Upper lobe of left lung (tissue), 6 donors: Measurements from ENCODE around the gene ARPC1A. TPM values are rescaled to one million over a fixed set of nuclear protein-coding genes. Genes with fewer than 3 reads are reported as not detected.

Source experiments
- ATAC-seq, 2 donors: fragments of 200-7000 bp; cut with Tn5 transposase; one replicate each; pipeline ENCODE4 v1.9.1; 2022; ENCODE audit warnings: mild to moderate bottlenecking in 2 of 2, moderate library complexity in 2 of 2; ENCODE audit not compliant: low FRiP score in 2 of 2
- DNase-seq, 2 donors: peaks; one replicate each; pipeline ENCODE4 v3.0.0-alpha.2; 2019 to 2020
- H3K27ac ChIP-seq, 4 donors: fragments of 200-600 bp; sonication (generic); one replicate each; pipeline ENCODE4 v1.5.1; 2016 to 2019
- H3K27me3 ChIP-seq, 4 donors: fragments of 200-600 bp; sonication (generic); one replicate each; pipeline ENCODE4 v1.5.1; 2017 to 2019
- H3K36me3 ChIP-seq, 4 donors: fragments of 200-600 bp; sonication (generic); one replicate each; pipeline ENCODE4 v1.5.1; 2016 to 2019
- H3K4me1 ChIP-seq, 4 donors: fragments of 200-600 bp; sonication (generic); one replicate each; pipeline ENCODE4 v1.5.1; 2018 to 2019
- H3K4me3 ChIP-seq, 4 donors: fragments of 200-600 bp; sonication (generic); one replicate each; pipeline ENCODE4 v1.5.1; 2017 to 2019; ENCODE audit warnings: mild to moderate bottlenecking in 2 of 4, moderate library complexity in 1 of 4
- H3K9me3 ChIP-seq, 4 donors: fragments of 200-600 bp; sonication (generic); one replicate each; pipeline ENCODE4 v1.5.1; 2018 to 2019
- EP300 ChIP-seq, 4 donors: sonication (generic); formaldehyde crosslinking; IDR thresholded peaks; one replicate each; pipeline ENCODE4 v1.5.1; 2017; ENCODE audit warnings: antibody characterized with exemption in 4 of 4, control low read depth in 2 of 4
- POLR2A ChIP-seq, 4 donors: fragments of 450-650 bp; IDR thresholded peaks; one replicate each; pipeline ENCODE4 v1.5.1; 2016 to 2017; ENCODE audit warnings: antibody characterized with exemption in 4 of 4, mild to moderate bottlenecking in 2 of 4
- POLR2AphosphoS5 ChIP-seq, 2 donors: sonication (generic); formaldehyde crosslinking; IDR thresholded peaks; one replicate each; pipeline ENCODE4 v1.5.1; 2017; ENCODE audit warnings: antibody characterized with exemption in 2 of 2
- WGBS, 2 donors: methylation state at CpG; one replicate each; pipeline ENCODE4 v1.1.5; 2017 to 2018; 5-methylcytosine and 5-hydroxymethylcytosine counted together
- total RNA-seq, 6 donors: library from RNA; depleted of rRNA in 4 of 6; stranded (reverse); fragments of >200 nt in 4 of 6; gene quantifications; one replicate each; pipeline versions ENCODE4 v1.1.0 to v1.2.1, GENCODE V29; 2016 to 2021
- TF ChIP-seq, protein P1 (sequence below), 6 experiments: fragments of 450-650 bp in 4 of 6; fragments of 200-600 bp in 2 of 6; sonication (generic) in 2 of 6; IDR thresholded peaks; one replicate each; pipeline ENCODE4 v1.5.1; 2016 to 2019; ENCODE audit warnings: antibody characterized with exemption in 6 of 6
- donor health status: DM: no; HTN: no; CAD: no; lungs with moderate emphysema.
- donor health status: DM: no; HTN: yes; CAD: no; lungs with severe emphysema.

ARPC1A gene
- total RNA-seq, 6 donors from 2014 or later: 81.7 to 129 (median 122) TPM

- Histone ChIP-seq H3K27ac (no peak overlapping the region), H3K36me3 (peaks cover 21 to 66% (median 47%) of the 10 kb centered on the region in 4 donors), H3K27me3 (no peaks in the 10 kb centered on the region), H3K9me3 (no peaks in the 10 kb centered on the region), H3K4me1 (peaks cover 0 to 15% (median 4%) of the 10 kb centered on the region in 4 donors), H3K4me3 (no peak overlapping the region)
- no peak for ATAC-seq
- WGBS, 2 donors: 89 to 96% methylated on average over 4 to 11 of the region's 11 CpGs
- TF ChIP-seq, protein P1, sequence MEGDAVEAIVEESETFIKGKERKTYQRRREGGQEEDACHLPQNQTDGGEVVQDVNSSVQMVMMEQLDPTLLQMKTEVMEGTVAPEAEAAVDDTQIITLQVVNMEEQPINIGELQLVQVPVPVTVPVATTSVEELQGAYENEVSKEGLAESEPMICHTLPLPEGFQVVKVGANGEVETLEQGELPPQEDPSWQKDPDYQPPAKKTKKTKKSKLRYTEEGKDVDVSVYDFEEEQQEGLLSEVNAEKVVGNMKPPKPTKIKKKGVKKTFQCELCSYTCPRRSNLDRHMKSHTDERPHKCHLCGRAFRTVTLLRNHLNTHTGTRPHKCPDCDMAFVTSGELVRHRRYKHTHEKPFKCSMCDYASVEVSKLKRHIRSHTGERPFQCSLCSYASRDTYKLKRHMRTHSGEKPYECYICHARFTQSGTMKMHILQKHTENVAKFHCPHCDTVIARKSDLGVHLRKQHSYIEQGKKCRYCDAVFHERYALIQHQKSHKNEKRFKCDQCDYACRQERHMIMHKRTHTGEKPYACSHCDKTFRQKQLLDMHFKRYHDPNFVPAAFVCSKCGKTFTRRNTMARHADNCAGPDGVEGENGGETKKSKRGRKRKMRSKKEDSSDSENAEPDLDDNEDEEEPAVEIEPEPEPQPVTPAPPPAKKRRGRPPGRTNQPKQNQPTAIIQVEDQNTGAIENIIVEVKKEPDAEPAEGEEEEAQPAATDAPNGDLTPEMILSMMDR (IDR thresholded peaks at IDR 0.05): no peak
- TF ChIP-seq POLR2AphosphoS5 (IDR thresholded peaks at IDR 0.05) (no peak), EP300 (IDR thresholded peaks at IDR 0.05) (no peak), POLR2A (IDR thresholded peaks at IDR 0.05) (no peak)
- no peak for DNase-seq
Measured at GRCh38 chr7:99366646-99367045, 40.9 kb downstream of the ARPC1A start.

GRCh38 chr7:99368750-99369389 lies 43.2 kb downstream of the ARPC1A start:
- no peak overlapping the region for H3K4me3 ChIP-seq
- H3K4me1 ChIP-seq: peaks cover 7 to 33% (median 19%) of the 10 kb centered on the region in 4 donors
- no peaks in the 10 kb centered on the region for H3K9me3 ChIP-seq
- DNase-seq (peak in 1 of 2 donors; percentile 54), ATAC-seq (peak in 1 of 2 donors; percentile 76)
- WGBS, 2 donors: 78 to 83% methylated on average over 13 of the region's 13 CpGs
- peaks cover 11 to 44% (median 30%) of the 10 kb centered on the region in 4 donors for H3K36me3 ChIP-seq
- TF ChIP-seq, protein P1 (IDR thresholded peaks at IDR 0.05): no peak
- peak in 1 of 4 donors; percentile 23 for TF ChIP-seq EP300 (IDR thresholded peaks at IDR 0.05)
- peak overlapping the region; percentile 68 to 74 (median 70) for H3K27ac ChIP-seq
- H3K27me3 ChIP-seq: no peaks in the 10 kb centered on the region

DNA sequence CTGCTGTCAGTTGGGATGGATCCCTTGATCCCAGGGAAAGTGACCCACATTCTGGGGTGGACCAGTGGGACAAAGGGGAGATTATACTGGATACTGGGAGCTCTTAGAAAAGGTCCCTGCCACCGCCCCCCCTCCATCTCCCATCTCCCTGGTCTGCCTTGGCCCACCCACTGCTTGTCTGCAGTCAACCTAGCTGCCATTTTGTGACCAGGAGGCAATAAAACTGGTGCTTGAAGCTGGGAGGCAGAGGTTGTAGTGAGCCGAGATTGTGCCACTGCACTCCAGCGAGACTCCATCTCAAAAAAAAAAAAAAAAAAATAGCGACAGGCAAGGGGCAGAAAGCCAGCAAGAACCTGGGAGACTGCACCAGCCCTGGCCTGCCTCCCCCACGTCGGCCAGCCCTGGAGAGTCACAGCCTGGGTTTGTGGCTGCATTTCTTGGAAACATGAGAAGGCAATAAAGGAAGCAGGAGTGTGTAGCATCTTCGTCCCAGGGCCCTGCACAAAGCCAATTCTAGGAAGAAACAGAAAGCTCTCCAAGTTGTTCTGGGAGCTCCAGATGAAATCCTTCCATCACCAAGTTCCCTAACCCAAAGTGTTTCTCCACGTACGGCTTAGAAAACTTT lies 44.2 kb downstream of the ARPC1A start:
- peak overlapping the region; percentile 68 to 74 (median 70) for H3K27ac ChIP-seq
- WGBS, 2 donors: 59 to 66% methylated on average over 9 of the region's 9 CpGs

GRCh38 chr7:99371376-99371920 lies 45.8 kb downstream of the ARPC1A start:
- TF ChIP-seq POLR2AphosphoS5 (IDR thresholded peaks at IDR 0.05) (no peak), POLR2A (IDR thresholded peaks at IDR 0.05) (no peak)
- TF ChIP-seq, protein P1 (IDR thresholded peaks at IDR 0.05): no peak
- 91 to 92% methylated on average over 11 of the region's 11 CpGs for WGBS, 2 donors

More for the DNA sequence above, 44.2 kb downstream of the ARPC1A start:
- Histone ChIP-seq H3K9me3 (no peaks in the 10 kb centered on the region), H3K4me1 (peaks cover 9 to 38% (median 21%) of the 10 kb centered on the region in 4 donors), H3K27me3 (no peaks in the 10 kb centered on the region), H3K36me3 (peaks cover 9 to 34% (median 20%) of the 10 kb centered on the region in 4 donors), H3K4me3 (no peak overlapping the region)
- ATAC-seq: no peak
- TF ChIP-seq, protein P1 (IDR thresholded peaks at IDR 0.05): no peak
- no peak for TF ChIP-seq EP300 (IDR thresholded peaks at IDR 0.05)
- TF ChIP-seq POLR2AphosphoS5 (IDR thresholded peaks at IDR 0.05): no peak
- no peak for TF ChIP-seq POLR2A (IDR thresholded peaks at IDR 0.05)
- no peak for DNase-seq

More at GRCh38 chr7:99371376-99371920, 45.8 kb downstream of the ARPC1A start:
- H3K4me3 ChIP-seq: no peak overlapping the region
- no peak for DNase-seq
- ATAC-seq: no peak
- H3K27me3 ChIP-seq: no peaks in the 10 kb centered on the region
- peak overlapping the region; percentile 81 to 98 (median 96) for H3K27ac ChIP-seq
- peaks cover 5 to 18% (median 9%) of the 10 kb centered on the region in 4 donors for H3K36me3 ChIP-seq
- H3K4me1 ChIP-seq: peaks cover 16 to 45% (median 32%) of the 10 kb centered on the region in 4 donors
- no peaks in the 10 kb centered on the region for H3K9me3 ChIP-seq
